NOMO-1 treated with dmso at 0.1 percent for 144 hours (cell line): ENCODE measurements around the gene VAMP4.
"Not testable (repeated sequence)": the region's sequence is repeated elsewhere in the genome, so short reads cannot be mapped to it uniquely, and the experiment has no call there.

Experiments
- DNase-seq: peaks from one replicate; lab custom pipeline; 2025; ENCODE audit not compliant: unreplicated experiment; lab: John Stamatoyannopoulos, UW

VAMP4 gene

DNA sequence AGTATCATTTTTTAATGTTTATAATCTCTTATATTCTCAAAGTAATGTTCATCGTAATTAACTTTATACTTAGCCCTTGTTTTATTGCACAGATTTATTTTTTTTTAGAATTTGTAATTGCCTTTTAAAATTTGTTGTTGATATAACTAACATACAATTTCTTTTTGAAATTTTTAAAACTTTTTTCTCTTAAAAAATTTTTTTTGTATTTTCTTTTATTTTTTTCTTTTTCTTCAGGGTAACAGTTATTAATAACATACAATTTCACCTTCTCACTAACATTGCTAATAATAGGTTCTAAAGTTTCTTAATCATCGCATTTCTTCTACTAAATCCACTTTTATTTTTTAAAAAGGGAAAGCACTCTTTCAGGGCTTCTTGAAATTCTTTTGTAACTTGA is 11.3 kb upstream of the VAMP4 start:
- DNase-seq = no peak

DNA sequence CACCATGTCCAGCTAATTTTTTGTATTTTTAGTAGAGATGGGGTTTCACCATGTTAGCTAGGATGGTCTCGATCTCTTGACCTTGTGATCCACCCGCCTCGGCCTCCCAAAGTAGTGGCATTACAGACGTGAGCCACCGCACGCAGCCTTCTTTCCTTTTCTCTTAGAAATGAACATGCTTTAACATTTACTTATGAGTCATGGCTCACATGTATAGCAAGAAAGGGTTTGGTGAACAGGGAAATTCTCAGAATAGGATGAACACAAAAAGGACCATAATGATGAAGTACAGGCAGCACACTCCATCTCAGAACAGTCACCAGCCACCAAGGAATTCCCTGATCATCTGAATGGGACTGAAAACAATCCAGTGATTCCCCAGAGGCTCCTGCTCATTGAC is 9.4 kb upstream of the VAMP4 start:
- DNase-seq = no peak

DNA sequence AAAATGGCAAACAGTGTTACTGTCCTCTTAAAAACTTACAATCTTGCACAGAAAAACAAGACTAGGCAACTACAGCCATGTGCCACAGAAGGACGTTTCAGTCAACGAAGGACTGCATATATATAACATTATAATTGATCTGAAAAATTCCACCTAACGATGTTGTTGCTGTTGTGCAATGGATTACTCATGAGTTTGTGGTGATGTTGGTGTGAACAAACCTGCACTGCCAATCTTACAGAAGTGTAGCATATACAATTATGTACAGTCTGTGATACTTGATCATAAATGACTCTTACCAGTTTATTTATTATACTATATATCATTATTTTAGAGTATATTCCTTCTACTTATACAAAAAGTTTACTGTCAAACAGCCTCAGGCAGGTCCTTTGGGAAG is 6.8 kb upstream of the VAMP4 start:
- no peak for DNase-seq

DNA sequence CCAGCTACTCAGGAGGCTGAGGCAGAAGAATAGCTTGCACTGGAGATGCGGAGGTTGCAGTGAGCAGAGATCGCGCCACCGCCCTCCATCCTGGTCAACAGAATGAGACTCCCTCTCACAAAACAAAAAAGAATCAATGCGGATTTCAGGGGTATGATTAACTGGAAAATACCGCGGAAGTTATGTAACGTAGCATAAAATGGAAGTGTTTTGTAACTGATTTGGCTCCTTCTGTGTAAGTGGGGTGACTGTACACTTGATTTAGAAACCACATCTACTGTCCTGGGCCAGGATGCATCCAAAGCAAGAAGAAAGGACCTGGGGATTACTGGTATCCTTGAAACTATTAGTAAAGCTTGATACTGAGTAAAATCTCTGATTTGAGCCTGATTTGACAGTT is 3.1 kb upstream of the VAMP4 start:
- peak; percentile 72 for DNase-seq

DNA sequence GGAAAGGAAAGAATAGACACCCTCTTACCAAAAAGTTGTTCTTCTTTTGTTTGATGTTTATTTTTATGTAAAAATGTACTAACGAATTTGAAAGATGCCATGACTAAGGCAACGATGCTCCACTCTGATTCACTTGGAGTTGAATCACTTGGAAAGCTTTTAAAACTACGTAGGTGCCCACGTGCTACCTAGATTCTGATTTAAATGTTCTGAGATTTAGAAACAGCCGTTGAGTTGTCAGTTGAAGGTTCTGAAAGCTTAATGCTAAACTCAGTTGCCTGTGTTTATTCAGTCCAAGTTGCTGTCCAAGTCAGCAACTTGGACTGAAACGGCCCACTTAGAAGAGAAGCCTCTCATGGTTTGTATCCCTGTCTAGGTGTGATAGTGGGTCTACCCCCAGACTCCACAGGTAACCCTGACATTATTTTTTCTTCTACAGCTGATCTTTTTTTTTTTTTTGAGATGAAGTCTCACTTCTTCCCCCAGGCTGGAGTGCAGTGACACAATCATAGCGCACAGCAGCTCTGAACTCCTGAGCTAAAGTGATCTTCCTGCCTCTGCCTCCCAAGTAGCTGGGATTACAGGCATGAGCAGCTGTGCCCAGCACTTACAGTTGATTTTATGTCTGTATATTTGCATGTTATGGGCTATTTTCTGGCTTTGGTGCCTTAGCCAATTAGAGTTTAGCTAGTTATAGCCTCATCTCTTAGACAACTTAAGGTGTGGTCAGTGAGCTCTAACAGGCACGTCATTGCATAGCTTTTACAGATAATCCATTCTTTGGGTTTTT is 1.4 kb upstream of the VAMP4 start:
- no peak for DNase-seq

DNA sequence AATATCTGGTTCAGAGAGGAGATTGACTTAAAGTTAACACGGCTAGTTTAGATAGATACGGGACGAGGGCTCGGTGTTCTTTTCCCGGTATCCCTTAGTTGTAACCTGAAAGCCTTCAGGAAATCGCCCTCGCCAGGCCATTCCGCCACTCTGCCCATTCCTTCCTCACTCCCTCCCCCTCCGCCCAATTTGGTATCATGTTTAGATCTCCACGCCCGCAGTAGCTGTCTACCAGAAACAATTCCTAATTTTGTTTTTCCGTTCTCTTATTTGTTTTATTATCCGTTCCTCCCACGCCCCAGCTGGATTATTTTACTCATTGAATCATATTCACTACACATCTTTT is 685 bp upstream of the VAMP4 start:
- no peak for DNase-seq

DNA sequence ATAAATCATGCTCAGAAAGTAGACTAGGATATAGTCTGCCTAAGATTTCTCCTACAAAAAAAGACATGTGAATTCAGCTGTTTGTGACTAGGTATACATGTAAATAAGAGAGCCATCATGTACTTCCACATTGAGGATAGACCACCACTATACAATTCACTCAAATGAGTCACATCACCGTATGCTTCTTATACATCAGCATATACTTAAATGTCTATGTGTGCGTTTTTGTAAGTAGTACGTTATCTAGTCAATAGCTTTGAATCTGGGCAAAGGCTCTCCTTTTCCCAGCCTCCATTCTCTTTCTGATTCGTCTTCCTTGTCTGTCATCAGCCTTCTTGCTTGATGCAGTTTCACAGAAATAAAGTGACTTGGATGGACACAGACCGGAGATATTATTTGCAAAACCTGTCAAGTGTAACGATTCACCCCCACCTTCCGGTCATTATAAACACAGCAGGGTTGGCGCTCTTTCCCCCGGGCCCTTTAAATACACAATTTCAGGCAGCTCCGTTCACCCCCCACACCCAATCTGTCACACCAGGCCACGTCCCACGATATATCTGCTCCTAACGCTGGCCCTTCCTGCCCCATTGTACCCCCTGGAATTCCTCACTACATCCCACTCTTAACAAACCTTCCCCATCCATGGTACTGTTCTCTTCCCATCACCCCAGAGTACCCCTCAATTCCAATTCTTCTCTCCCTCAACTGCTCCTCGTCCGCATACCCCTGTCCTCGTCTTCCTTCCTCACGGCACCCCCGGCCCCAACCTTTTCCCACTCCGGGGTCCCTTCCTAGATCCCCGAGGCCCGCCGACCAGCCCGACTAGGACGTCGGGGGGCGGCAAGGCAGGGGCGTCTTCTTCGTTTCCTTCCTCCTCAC is 636 bp downstream of the VAMP4 start:
- DNase-seq = peak; percentile 26

DNA sequence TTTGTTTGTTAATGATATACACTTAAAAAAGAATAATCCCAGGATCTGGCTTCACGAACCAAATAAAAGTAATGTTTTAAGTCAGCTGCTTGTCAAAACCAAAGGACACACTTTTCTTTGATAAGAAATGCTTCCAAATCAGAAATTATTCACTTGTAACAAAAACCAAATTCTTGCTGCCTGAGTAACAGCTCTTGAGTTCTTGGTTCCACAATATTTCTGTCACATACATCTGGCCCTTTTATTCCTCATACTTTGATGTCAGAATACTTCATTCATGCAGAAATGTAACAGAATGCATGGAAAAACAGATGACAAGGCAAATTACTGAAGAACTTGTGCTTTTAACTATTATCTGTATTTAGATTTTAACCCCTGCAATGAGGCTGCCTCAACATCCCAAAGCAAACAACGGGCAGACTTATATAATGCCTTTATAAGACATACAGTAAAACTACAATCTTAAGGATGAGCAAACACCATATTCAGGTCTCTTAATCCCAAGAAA is 1.5 kb downstream of the VAMP4 start:
- no peak for DNase-seq

DNA sequence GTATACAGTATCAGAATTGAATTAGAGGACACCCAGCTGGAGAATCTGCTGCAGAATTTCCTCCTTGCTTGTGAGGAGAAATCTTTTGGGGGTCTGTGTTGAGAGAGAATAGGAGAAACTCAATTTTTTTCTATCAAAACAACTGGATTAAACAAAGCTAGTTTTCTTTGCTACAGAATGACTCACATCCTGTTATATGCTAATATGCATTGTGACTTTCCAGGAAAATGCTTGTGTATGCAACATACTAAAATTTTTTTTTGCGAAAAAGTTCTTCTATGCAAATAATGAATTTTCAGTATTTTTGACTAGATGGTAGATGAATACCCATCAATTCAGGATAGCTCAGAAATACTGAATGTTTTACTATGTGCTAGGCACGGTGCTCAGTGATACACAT is 2.2 kb downstream of the VAMP4 start:
- DNase-seq = no peak

DNA sequence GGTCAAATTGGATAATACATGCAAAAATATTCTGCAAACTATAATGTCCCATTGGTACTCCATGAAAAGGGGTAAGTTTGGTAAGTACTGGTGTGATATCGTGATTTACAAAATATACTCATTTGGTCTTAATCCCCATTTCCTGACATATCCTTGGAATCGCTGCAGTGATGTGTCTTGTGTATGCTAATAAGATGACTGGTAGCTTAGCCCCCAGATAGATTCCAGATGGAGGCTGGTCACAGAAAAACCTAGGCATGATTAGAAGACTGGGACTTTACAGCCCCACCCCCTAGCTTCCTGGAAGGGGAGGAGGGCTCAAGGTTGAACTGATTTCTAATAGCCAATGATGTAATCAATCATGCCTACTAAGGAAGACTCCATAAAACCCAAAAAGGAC is 3.0 kb downstream of the VAMP4 start:
- no peak for DNase-seq

DNA sequence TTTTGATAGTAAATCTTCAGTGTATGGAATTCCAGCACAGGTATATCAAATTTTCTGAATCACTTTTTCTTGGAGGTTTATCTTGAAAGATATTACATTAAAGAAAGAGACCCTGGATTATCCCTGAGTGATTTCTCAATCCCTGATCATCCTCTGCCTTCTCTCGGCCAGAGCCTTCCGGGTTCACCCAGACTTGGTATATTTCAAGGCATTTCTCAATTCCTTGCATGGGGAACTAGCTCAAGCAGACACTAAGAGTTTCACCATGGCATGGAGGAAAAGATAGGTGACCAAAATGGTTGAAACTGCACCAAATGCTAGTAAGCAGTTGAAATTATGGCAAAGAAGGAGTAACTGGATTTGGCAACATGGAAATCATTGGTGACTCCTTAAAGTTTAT is 5.7 kb downstream of the VAMP4 start:
- no peak for DNase-seq

DNA sequence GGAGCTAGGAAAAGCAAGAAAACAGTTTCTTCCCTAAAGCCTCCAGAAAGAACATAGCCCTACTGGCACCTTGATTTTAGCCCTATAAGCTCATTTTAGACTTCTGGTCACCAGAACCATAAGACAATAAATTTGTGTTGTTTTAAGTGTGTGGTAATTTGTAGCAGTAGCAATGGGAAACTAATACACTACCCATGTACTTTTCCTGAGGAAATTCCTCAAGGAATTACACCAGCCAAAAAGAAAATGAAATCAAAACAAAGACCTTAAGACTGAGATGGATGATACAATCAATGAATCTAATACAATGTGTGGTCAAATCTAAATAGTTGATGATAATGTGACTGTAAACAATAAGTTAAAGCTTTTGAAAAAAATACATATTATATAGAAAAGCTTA is 11.8 kb downstream of the VAMP4 start:
- no peak for DNase-seq

DNA sequence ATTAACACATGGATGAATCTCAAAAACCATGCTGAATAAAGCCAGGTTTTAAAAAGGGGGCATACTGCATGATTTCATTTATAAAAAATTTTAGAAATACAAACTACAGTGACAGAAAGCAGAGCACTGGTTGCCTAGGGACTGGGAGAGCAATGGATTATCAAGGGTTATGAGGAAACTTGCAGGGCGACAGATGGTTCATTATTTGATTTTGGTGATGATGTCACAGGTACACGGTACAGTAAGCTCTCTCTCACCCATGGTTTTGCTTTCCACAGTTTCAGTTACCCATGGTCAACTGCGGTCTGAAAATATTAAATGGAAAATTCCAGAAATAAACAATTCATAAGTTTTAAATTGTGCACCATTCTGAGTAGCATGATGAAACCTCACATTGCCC is 14.1 kb downstream of the VAMP4 start:
- no peak for DNase-seq

DNA sequence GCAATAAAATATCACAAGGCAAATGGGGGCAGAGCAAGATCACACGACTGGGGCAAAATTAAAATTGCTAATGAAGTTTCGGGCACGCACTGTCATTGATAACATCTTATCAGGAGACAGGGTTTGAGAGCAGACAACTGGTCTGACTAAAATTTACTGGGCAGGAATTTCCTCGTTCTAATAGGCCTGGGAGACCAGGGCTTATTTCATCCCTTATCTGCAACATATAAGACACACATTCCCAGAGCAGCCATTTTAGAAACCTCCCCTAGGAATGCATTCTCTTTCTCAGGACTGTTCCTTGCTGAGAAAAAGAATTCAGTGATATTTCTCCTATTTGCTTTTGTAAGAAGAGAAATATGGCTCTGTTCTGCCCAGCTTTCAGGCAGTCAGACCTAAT is 18.7 kb downstream of the VAMP4 start:
- DNase-seq = not testable (repeated sequence)

DNA sequence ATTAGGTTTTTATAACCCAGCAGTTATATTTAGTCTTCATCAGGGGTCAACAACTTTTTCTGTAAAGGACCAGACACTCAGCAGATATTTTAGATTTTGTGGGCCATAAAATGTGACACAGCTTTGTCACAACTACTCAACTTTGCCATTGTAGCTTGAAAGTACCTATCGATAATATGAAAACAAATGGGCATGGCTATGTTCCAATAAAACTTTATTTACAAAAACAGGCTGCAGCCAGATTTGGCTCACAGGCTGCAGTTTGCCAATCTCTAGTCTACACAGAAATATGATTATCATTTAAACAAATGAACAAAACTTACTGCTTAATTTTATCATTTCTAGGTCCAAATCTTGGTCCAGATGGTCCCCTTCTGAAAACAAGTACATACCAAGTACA is 23.0 kb downstream of the VAMP4 start:
- no peak for DNase-seq

DNA sequence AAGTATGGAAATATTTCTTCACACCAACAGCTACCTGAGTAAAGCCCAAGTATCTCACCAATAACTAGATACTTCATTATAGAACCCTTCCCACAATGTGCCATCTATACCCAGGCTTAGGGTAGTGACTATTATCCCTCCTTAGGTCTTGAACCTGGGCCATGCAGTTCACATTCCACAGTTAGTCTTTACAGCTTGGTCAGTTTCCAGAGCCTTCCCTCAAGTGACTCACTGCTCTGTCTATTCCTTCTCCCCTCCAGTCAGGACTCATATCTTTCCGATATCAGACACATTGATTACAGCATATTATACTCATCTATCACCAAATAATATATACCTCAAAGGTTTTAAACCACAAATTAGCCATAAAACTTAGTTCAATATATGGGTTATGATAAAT is 23.6 kb downstream of the VAMP4 start:
- no peak for DNase-seq

DNA sequence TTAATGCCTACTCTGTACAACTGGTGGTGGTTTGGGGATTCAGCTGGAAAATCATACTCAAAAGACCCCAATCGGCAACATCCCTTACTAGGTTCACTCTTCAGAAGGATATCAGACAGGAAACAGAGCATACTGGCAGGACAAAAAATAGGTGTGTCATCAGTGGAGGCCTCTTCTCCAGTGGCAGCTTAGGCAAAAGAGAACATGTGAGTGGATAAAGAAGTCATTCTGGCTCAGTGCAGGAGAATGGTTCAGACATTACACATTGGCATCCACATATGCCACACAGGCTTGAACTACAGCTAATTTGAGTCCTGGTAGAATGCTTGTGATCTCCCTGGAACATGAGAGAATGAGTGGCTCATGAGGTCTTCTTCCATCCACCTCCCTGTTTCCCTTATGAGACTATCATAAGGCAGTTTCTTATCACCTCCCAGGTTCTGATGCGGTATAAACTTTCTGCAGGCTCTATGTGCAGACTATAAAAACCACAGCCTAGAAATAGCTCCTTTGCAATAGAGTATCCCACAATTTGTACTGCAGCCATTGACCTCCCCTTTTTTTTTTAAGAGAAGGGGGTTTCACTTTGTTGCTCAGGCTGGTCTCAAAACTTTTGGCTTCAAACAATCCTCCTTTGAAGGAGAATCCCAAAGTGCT is 24.7 kb downstream of the VAMP4 start:
- no peak for DNase-seq

DNA sequence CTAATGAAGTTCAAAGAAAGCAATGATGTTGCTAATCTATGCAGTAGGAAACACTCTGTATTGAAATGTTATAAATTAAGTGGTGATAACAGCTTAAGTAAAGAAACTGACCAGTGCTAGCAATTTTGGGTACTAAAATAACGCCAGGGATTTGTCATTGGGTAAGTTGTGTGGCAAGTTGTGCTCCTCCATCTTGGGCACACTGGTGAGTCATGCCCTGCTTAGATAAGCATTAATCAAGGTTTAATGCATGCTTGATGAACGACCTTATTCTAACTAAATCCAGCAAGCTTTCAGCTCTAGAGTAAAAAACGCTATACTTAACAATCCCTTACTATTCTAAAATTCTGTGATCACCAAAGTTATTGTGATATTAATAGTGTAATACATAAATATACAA is 25.2 kb downstream of the VAMP4 start:
- DNase-seq = no peak

DNA sequence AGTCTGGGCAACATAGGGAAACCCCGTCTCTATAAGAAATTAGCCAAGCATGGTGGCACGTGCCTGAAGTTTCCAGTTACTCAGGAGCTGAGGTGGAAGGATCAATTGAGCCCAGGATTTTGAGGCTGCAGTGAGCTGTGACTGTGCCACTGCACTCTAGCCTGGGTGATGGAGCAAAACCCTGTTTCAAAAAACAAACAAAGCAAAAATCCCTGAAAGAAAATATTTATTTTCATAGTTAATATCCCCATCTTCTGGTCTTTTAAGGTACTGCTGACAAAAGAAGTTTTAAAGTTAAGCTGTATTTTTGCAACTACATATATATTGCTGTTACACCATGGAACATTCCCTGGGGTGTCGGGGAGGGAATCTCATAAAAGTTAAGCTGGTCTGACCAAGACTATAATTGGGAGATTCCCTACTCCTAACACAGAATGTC is 26.0 kb downstream of the VAMP4 start:
- DNase-seq = no peak

DNA sequence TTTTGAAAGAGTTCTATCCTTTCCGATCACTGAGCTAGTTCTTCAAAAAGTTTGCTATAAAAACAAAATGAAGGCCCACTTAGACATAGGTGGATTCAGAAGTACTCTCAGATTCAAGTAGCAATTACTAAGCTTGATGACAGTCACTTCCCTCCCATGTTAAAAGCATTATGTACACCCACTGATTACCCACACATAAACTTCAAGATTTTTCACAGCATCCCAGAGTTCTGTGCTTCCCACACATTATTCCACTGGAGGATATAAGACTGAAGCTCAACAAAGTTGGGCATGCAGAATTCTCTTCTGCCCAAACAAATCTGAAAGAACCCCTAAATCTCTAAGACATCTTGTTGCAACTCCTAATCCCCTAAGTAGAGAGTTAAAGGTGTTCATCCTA is 29.5 kb downstream of the VAMP4 start:
- DNase-seq = no peak

DNA sequence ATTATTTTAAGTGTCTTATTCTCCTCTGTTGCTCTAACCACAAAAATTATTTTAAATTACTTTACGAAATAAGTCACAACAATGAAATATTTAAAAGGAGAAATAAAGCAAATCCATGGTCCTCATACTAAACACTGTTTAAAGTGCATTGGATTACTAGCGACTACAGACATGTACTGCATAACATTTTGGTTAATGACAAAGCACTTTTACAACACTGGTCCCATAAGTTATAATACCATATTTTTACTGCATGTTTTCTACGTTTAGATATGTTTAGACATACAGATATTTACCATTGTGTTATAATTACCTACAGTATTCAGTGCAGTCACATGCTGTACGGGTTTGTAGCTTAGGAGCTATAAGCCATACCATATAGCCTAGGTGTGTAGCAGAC is 30.2 kb downstream of the VAMP4 start:
- no peak for DNase-seq

DNA sequence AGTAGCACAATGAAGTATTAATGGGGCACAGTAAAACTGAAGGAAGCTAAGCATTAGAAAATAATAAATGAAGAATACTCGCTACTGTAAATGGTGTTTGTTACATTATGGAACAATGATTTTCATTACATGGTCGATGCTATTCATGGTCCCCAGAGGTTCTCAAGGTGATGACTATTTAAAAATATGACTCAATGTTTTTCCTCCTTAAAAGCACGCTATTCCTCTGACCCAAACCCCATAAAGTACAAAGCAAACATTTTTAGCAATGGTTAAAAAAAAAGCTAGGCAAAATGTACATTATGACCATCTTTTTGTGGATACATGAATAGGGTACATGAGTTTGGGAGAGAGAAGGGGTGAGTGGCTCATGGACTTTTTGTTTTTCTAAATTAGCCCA is 34.3 kb downstream of the VAMP4 start:
- no peak for DNase-seq
